ENCODE results near the gene NFATC3. TPM values are rescaled to one million over a fixed set of nuclear protein-coding genes. Genes with fewer than 3 reads are reported as not detected.

NFATC3 gene
- total RNA-seq, 2 experiments from 2014 or later = 84.8 to 94.4 TPM

DNA sequence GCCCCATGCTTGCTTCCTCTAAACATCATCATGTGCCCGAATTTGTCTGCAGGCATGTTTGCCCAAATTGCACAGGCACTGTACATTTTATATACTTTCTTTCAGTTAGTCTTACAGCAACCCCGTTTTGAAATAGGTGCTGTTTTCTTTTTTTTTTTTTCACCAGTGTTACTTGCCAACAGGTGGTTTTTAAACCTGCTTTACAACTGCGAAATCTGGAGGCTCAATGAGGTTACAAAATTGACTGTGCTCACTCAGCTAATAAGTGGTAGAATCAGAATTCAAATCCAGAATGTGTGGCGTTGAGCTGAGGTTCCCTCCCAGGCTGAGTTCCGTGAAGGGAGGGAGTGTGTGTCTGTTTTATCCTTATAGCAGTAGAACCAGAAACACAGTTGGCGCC is 165.8 kb downstream of the NFATC3 start:
- Mint-ChIP-seq H3K36me3 (ENCODE audit: low read depth) (peaks cover 23% of the 10 kb centered on the region), H3K4me1 (ENCODE audit: low read depth) (peaks cover 8% of the 10 kb centered on the region), H3K9me3 (no peaks in the 10 kb centered on the region), H3K4me3 (no peak overlapping the region), H3K27me3 (no peaks in the 10 kb centered on the region), H3K27ac (no peak overlapping the region)
- TF ChIP-seq, protein P1, sequence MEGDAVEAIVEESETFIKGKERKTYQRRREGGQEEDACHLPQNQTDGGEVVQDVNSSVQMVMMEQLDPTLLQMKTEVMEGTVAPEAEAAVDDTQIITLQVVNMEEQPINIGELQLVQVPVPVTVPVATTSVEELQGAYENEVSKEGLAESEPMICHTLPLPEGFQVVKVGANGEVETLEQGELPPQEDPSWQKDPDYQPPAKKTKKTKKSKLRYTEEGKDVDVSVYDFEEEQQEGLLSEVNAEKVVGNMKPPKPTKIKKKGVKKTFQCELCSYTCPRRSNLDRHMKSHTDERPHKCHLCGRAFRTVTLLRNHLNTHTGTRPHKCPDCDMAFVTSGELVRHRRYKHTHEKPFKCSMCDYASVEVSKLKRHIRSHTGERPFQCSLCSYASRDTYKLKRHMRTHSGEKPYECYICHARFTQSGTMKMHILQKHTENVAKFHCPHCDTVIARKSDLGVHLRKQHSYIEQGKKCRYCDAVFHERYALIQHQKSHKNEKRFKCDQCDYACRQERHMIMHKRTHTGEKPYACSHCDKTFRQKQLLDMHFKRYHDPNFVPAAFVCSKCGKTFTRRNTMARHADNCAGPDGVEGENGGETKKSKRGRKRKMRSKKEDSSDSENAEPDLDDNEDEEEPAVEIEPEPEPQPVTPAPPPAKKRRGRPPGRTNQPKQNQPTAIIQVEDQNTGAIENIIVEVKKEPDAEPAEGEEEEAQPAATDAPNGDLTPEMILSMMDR (IDR thresholded peaks at IDR 0.05) = no peak
- Histone ChIP-seq H3K27ac (ENCODE audit: low read depth in 1 of 2, low read length in 2 of 2) (no peak overlapping the region), H3K27me3 (ENCODE audit: control insufficient read depth in 1 of 2, insufficient read depth in 2 of 2, low read length in 2 of 2) (no peaks in the 10 kb centered on the region), H3K9me3 (ENCODE audit: control insufficient read depth in 1 of 2, insufficient read depth in 1 of 2, low read length in 2 of 2) (no peaks in the 10 kb centered on the region), H3K36me3 (ENCODE audit: insufficient read depth, low read length) (peaks cover 32% of the 10 kb centered on the region), H3K4me1 (ENCODE audit: insufficient read depth, low read length) (peaks cover 15% of the 10 kb centered on the region), H3K4me3 (ENCODE audit: low read length) (no peak overlapping the region)
- CTCF ChIA-PET = no interaction called here
- DNase-seq (no peak), ATAC-seq (ENCODE audit: poor library complexity) (no peak)
- POLR2A ChIA-PET = no interaction called here
- intact Hi-C loops (cut with DNase I, micrococcal nuclease) = no loop called here

DNA sequence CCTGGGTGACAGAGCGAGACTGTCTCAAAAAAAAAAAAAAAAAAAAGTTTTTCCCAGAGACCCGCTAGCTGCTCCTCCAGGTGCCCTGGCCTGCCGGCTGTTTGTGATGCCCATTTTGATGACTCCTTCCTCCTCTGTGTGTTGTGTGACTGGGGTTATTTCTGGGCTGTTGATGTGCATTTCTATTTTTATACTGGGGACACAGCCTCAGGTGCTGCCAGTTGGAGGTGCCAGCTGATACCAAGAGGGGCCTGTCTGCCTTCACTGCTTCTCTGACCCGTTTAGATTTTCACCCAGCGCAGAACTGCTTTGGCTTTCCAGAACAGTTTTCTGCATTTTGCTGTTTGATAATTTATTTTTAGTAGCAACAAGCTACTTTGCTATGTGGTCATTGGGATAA is 166.7 kb downstream of the NFATC3 start:
- POLR2A ChIA-PET = no interaction called here
- TF ChIP-seq, protein P1 (IDR thresholded peaks at IDR 0.05) = no peak
- no peaks in the 10 kb centered on the region for H3K9me3 Mint-ChIP-seq
- H3K9me3 ChIP-seq (ENCODE audit: control insufficient read depth in 1 of 2, insufficient read depth in 1 of 2, low read length in 2 of 2) = no peaks in the 10 kb centered on the region
- H3K4me3 Mint-ChIP-seq = no peak overlapping the region
- no peaks in the 10 kb centered on the region for H3K4me1 Mint-ChIP-seq (ENCODE audit: low read depth)
- H3K36me3 ChIP-seq (ENCODE audit: insufficient read depth, low read length) = peaks cover 33% of the 10 kb centered on the region
- H3K4me1 ChIP-seq (ENCODE audit: insufficient read depth, low read length) = peaks cover 6% of the 10 kb centered on the region
- no peak overlapping the region for H3K4me3 ChIP-seq (ENCODE audit: low read length)
- H3K27ac ChIP-seq (ENCODE audit: low read depth in 1 of 2, low read length in 2 of 2) = no peak overlapping the region
- H3K36me3 Mint-ChIP-seq (ENCODE audit: low read depth) = peaks cover 23% of the 10 kb centered on the region
- H3K27me3 Mint-ChIP-seq = no peaks in the 10 kb centered on the region
- intact Hi-C loops (cut with DNase I, micrococcal nuclease) = no loop called here
- no peak for ATAC-seq (ENCODE audit: poor library complexity)
- CTCF ChIA-PET = interaction anchor here (0.6 kb wide), 1 partner anchor 680 kb away, joined by 3 read pairs; no protein-coding TSS in a partner anchor
- H3K27ac Mint-ChIP-seq = no peak overlapping the region
- H3K27me3 ChIP-seq (ENCODE audit: control insufficient read depth in 1 of 2, insufficient read depth in 2 of 2, low read length in 2 of 2) = no peaks in the 10 kb centered on the region
- peak in 1 of 14 experiments; percentile 15 for DNase-seq

DNA sequence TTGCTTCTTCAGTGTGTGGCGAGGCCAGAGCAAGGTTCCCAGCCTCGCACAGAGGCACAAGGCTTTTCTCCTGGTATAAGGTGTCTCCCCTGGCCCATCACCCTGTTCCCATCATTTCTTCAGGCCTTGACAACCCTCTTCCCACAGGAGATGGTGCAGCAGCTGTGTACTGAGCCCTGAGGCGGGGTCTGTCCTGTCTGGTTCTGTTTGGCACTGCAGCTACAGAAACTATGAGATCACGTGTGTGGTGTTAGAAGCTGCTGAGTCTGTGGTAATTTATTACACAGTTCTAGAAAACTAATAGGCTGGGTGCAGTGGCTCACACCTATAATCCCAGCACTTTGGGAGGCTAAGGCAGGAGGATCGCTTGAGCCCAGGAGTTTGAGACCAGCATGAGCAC is 167.2 kb downstream of the NFATC3 start:
- peaks cover 27% of the 10 kb centered on the region for H3K36me3 Mint-ChIP-seq (ENCODE audit: low read depth)
- intact Hi-C loops (cut with DNase I, micrococcal nuclease) = no loop called here

More for the DNA sequence above, 167.2 kb downstream of the NFATC3 start:
- no peak overlapping the region for H3K4me3 Mint-ChIP-seq
- Histone ChIP-seq H3K27ac (ENCODE audit: low read depth in 1 of 2, low read length in 2 of 2) (no peak overlapping the region), H3K27me3 (ENCODE audit: control insufficient read depth in 1 of 2, insufficient read depth in 2 of 2, low read length in 2 of 2) (no peaks in the 10 kb centered on the region), H3K36me3 (ENCODE audit: insufficient read depth, low read length) (peaks cover 33% of the 10 kb centered on the region), H3K4me1 (ENCODE audit: insufficient read depth, low read length) (peaks cover 3% of the 10 kb centered on the region), H3K4me3 (ENCODE audit: low read length) (no peak overlapping the region), H3K9me3 (ENCODE audit: control insufficient read depth in 1 of 2, insufficient read depth in 1 of 2, low read length in 2 of 2) (no peaks in the 10 kb centered on the region)
- ChIA-PET CTCF (interaction anchor here (0.6 kb wide), 1 partner anchor 681 kb away, joined by 3 read pairs; no protein-coding TSS in a partner anchor), POLR2A (interaction anchor here (1.4 kb wide), 1 partner anchor 9 kb away, joined by 4 read pairs; no protein-coding TSS in a partner anchor)
- H3K27me3 Mint-ChIP-seq = no peaks in the 10 kb centered on the region
- no peak overlapping the region for H3K27ac Mint-ChIP-seq
- TF ChIP-seq, protein P1 (IDR thresholded peaks at IDR 0.05) = no peak
- no peak for DNase-seq
- H3K9me3 Mint-ChIP-seq = no peaks in the 10 kb centered on the region
- no peak for ATAC-seq (ENCODE audit: poor library complexity)
- peaks cover 3% of the 10 kb centered on the region for H3K4me1 Mint-ChIP-seq (ENCODE audit: low read depth)
